DOHH2 (cell line): ENCODE results near the gene EML1.
"Not testable (repeated sequence)": the region's sequence is repeated elsewhere in the genome, so short reads cannot be mapped to it uniquely, and the experiment has no call there.

Experiments
- H3F3A ChIP-seq: fragments of 200-600 bp; sonication (generic), shearing (Covaris generic); 2 replicates; pipeline ENCODE4 v1.6.0; 2016; ENCODE audit warnings: antibody characterized with exemption, mild to moderate bottlenecking; ENCODE audit not compliant: control insufficient read depth, insufficient read depth
- H3K27ac ChIP-seq: fragments of 200-600 bp; sonication (generic); 2 replicates; pipeline ENCODE4 v1.5.1; 2014; ENCODE audit warnings: low read depth, mild to moderate bottlenecking, low read length, moderate library complexity
- H3K27me3 ChIP-seq: fragments of 200-600 bp; sonication (generic); 2 replicates; pipeline ENCODE4 v1.6.1; 2014; ENCODE audit warnings: mild to moderate bottlenecking, low read length, mixed read lengths; ENCODE audit not compliant: control insufficient read depth
- H3K36me3 ChIP-seq: fragments of 200-600 bp; sonication (generic); 2 replicates; pipeline ENCODE4 v1.6.1; 2014; ENCODE audit warnings: mild to moderate bottlenecking, low read length, moderate library complexity, mixed read lengths; ENCODE audit not compliant: control insufficient read depth
- H3K4me1 ChIP-seq: fragments of 200-600 bp; sonication (generic); 2 replicates; pipeline ENCODE4 v1.6.1; 2014; ENCODE audit warnings: mild to moderate bottlenecking, low read length, mixed read lengths; ENCODE audit not compliant: control insufficient read depth
- H3K4me2 ChIP-seq: fragments of 200-600 bp; sonication (generic); 2 replicates; pipeline ENCODE4 v1.6.0; 2014; ENCODE audit warnings: mild to moderate bottlenecking, low read length, moderate library complexity
- H3K4me3 ChIP-seq: fragments of 200-600 bp; sonication (generic); 2 replicates; pipeline ENCODE4 v1.5.1; 2014; ENCODE audit warnings: mild to moderate bottlenecking, low read length, mixed read lengths
- H3K79me2 ChIP-seq: fragments of 200-600 bp; sonication (generic); 2 replicates; pipeline ENCODE4 v1.6.1; 2014; ENCODE audit warnings: mild to moderate bottlenecking, low read length, mixed read lengths; ENCODE audit not compliant: control insufficient read depth
- H3K9me2 ChIP-seq: fragments of 200-600 bp; sonication (generic); replicated peaks from 2 replicates; pipeline ENCODE4 v1.6.1; 2014; ENCODE audit warnings: mild to moderate bottlenecking, low read length, mixed read lengths; ENCODE audit not compliant: control insufficient read depth
- H3K9me3 ChIP-seq: fragments of 200-600 bp; sonication (generic); 2 replicates; pipeline ENCODE4 v1.6.1; 2014; ENCODE audit warnings: antibody characterized with exemption, low read length, mixed read lengths; ENCODE audit not compliant: control insufficient read depth, insufficient read depth
- H4K20me1 ChIP-seq: fragments of 200-600 bp; sonication (generic); 2 replicates; pipeline ENCODE4 v1.6.0; 2014; ENCODE audit warnings: low read depth, mild to moderate bottlenecking, antibody characterized with exemption, low read length, moderate library complexity; ENCODE audit not compliant: control insufficient read depth, insufficient read depth
- CTCF ChIP-seq: fragments of 200-600 bp; sonication (generic); IDR thresholded peaks from one replicate; pipeline ENCODE4 v1.5.1; 2014; ENCODE audit warnings: antibody characterized with exemption, mild to moderate bottlenecking, low read depth, low read length; ENCODE audit not compliant: poor library complexity, severe bottlenecking
- EZH2phosphoT487 ChIP-seq: fragments of 200-600 bp; sonication (generic); IDR thresholded peaks from 2 replicates; pipeline ENCODE4 v1.6.1; 2017; ENCODE audit warnings: borderline replicate concordance, mild to moderate bottlenecking, antibody characterized with exemption, low read length, moderate library complexity, mixed read lengths

EML1 gene

GRCh38 chr14:99947695-99948094 lies 154.5 kb downstream of the EML1 start:
- Histone ChIP-seq H3K9me3 (no peaks in the 10 kb centered on the region), H3K9me2 (no peaks in the 10 kb centered on the region), H3K27ac (no peak overlapping the region), H3F3A (no peaks in the 10 kb centered on the region), H4K20me1 (no peaks in the 10 kb centered on the region), H3K79me2 (no peaks in the 10 kb centered on the region), H3K4me2 (no peak overlapping the region), H3K27me3 (peaks cover 16% of the 10 kb centered on the region), H3K4me1 (0 out of 2 replicates have a peak, but pooled peaks cover 6% of the 10 kb centered on the region), H3K36me3 (no peaks in the 10 kb centered on the region), H3K4me3 (no peak overlapping the region)
- TF ChIP-seq CTCF (no peak), EZH2phosphoT487 (no peak)

DNA sequence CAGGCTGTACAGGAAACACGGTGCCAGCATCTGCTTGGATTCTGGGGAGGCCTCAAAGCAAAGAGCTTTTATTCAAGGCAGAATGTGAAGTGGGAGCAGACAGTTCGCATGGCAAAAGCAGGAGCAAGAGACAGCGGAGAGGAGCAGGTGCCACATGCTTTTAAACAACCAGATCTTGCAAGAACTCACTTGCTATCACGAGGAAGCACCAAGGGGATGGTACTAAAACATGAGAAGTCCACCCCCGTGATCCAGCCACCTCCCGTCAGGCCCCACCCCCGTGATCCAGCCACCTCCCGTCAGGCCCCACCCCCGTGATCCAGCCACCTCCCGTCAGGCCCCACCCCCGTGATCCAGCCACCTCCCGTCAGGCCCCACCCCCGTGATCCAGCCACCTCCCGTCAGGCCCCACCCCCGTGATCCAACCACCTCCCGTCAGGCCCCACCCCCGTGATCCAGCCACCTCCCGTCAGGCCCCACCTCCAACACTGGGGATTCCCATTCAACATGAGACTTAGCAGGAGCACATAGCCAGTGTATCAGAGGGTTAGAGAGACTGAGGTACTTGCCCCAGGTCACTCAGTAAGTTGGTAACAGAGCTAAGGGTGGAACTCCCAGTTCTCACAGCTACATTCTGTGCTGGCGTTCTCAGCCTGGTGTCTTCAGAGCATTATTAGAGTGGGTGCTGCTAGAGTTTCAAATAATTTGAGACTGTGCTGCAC lies 156.0 kb downstream of the EML1 start:
- H3K27me3 ChIP-seq, result peaks cover 12% of the 10 kb centered on the region
- H4K20me1 ChIP-seq, H3K27ac ChIP-seq, H3K9me2 ChIP-seq, H3K4me2 ChIP-seq, H3F3A ChIP-seq, H3K79me2 ChIP-seq, H3K4me1 ChIP-seq, H3K4me3 ChIP-seq, H3K36me3 ChIP-seq, H3K9me3 ChIP-seq: not testable (repeated sequence)

GRCh38 chr14:99950181-99950580 lies 157.0 kb downstream of the EML1 start:
- TF ChIP-seq CTCF (no peak), EZH2phosphoT487 (no peak)
- Histone ChIP-seq H3F3A (no peaks in the 10 kb centered on the region), H3K4me3 (no peak overlapping the region), H3K27ac (no peak overlapping the region), H3K9me3 (0 out of 2 replicates have a peak, but pooled peaks cover 4% of the 10 kb centered on the region), H3K36me3 (no peaks in the 10 kb centered on the region), H3K4me1 (0 out of 2 replicates have a peak, but pooled peaks cover 6% of the 10 kb centered on the region), H3K79me2 (no peaks in the 10 kb centered on the region), H3K9me2 (no peaks in the 10 kb centered on the region), H3K27me3 (peaks cover 12% of the 10 kb centered on the region), H4K20me1 (no peaks in the 10 kb centered on the region), H3K4me2 (no peak overlapping the region)

- H3K4me2 ChIP-seq, result no peak overlapping the region
- H3K9me3 ChIP-seq, result 0 out of 2 replicates have a peak, but pooled peaks cover 4% of the 10 kb centered on the region
- no peak overlapping the region for H3K27ac ChIP-seq
- H3K9me2 ChIP-seq, result no peaks in the 10 kb centered on the region
- peaks cover 11% of the 10 kb centered on the region for H3K27me3 ChIP-seq
- no peaks in the 10 kb centered on the region for H3K79me2 ChIP-seq
- H4K20me1 ChIP-seq, result no peaks in the 10 kb centered on the region
- no peaks in the 10 kb centered on the region for H3K36me3 ChIP-seq
- no peaks in the 10 kb centered on the region for H3F3A ChIP-seq
- TF ChIP-seq CTCF, result no peak
- TF ChIP-seq EZH2phosphoT487, result no peak
- 0 out of 2 replicates have a peak, but pooled peaks cover 6% of the 10 kb centered on the region for H3K4me1 ChIP-seq
- no peak overlapping the region for H3K4me3 ChIP-seq
These were observed 157.9 kb downstream of the EML1 start for GRCh38 chr14:99951085-99951484.
